ENCODE data around the gene ALG13.
"Not testable (repeated sequence)": the region's sequence is repeated elsewhere in the genome, so short reads cannot be mapped to it uniquely, and the experiment has no call there.

The ALG13 gene

DNA sequence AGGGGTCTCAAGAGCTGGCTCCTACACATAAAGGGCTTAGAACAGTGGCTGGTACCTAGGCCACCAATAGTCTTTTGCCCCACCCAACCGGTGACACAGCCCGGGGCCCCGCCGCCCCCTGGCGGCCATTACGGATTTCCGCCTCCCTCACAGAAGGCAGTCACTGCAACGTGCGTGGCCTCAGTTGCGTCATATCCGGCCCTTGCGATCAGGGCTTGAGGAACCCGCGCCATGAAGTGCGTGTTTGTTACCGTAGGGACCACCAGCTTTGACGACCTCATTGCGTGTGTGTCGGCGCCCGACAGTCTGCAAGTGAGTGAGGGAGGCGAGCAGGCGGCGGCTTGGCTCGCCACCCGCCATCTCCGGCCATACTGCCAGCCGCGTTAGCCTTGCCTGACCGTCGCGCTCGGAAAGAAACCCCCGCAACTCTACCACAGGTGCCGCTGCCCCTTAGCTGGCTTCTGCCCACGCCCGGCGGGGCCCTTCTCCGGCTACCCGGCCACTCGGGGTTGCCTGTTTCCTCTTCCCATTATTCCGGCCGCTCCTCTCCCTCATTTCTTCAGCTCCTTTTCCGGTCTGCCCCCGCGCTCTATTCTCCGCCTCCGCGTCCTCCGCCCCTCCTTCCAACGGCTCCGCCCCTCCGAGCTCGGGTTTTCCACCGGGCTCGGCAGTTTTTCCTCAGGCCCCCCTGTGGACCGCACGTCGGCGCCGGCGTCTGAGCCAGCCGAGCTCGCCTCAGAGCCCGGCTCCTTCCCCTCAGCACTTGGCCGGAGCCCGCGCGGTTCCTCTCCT, at the start of gene ALG13:
Gene ALG13, plus strand, starts transcription at position 183 of the 792 bp plus-strand sequence. Its CDS starts 49 bp downstream, at position 232.
- Histone ChIP-seq H3K36me3 (ENCODE audit: control insufficient read depth, insufficient read depth, low read length) (no peaks in the 10 kb centered on the region), H3K4me3 (ENCODE audit: low read length) (peak within 1 kb of the TSS; percentile 32), H3K9ac (ENCODE audit: low read length) (peak within 1 kb of the TSS; percentile 96), H3K9me3 (ENCODE audit: control insufficient read depth, low read length) (no peaks in the 10 kb centered on the region), H3K27me3 (ENCODE audit: control insufficient read depth, insufficient read depth, low read length) (no peaks in the 10 kb centered on the region), H3K4me1 (ENCODE audit: control insufficient read depth, insufficient read depth, low read length) (peaks cover 5% of the 10 kb centered on the region)

- Histone ChIP-seq H3K9me3 (ENCODE audit: control insufficient read depth, low read length) (no peaks in the 10 kb centered on the region), H3K4me1 (ENCODE audit: control insufficient read depth, insufficient read depth, low read length) (no peaks in the 10 kb centered on the region), H3K9ac (ENCODE audit: low read length) (no peak overlapping the region), H3K36me3 (ENCODE audit: control insufficient read depth, insufficient read depth, low read length) (no peaks in the 10 kb centered on the region), H3K4me3 (ENCODE audit: low read length) (no peak overlapping the region), H3K27me3 (ENCODE audit: control insufficient read depth, insufficient read depth, low read length) (no peaks in the 10 kb centered on the region)
Observed at GRCh38 chrX:111634823-111635729, 45.9 kb upstream of the ALG13 start.

DNA sequence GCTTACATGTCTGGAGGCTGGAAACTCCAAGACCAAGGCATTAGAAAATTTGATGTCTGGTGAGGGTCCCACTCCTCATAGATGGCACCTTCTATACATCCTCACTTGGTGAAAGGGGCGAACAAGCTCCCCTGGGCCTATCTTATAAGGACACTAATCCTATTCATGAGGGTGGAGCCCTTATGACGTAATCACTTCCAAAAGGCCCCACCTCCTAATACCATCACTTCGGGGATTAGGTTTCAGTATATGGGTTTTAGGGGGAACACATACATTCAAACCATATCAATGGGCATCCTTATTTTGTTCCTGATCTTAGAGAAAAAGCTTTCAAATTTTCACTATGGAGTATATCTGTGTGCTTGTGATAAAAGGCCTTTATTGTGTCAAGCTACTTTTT, 39.0 kb upstream of the ALG13 start:
- Histone ChIP-seq H3K9ac (ENCODE audit: low read length) (no peak overlapping the region), H3K4me3 (ENCODE audit: low read length) (no peak overlapping the region), H3K27me3 (ENCODE audit: control insufficient read depth, insufficient read depth, low read length) (no peaks in the 10 kb centered on the region), H3K36me3 (ENCODE audit: control insufficient read depth, insufficient read depth, low read length) (no peaks in the 10 kb centered on the region), H3K4me1 (ENCODE audit: control insufficient read depth, insufficient read depth, low read length) (no peaks in the 10 kb centered on the region), H3K9me3 (ENCODE audit: control insufficient read depth, low read length) (no peaks in the 10 kb centered on the region)

DNA sequence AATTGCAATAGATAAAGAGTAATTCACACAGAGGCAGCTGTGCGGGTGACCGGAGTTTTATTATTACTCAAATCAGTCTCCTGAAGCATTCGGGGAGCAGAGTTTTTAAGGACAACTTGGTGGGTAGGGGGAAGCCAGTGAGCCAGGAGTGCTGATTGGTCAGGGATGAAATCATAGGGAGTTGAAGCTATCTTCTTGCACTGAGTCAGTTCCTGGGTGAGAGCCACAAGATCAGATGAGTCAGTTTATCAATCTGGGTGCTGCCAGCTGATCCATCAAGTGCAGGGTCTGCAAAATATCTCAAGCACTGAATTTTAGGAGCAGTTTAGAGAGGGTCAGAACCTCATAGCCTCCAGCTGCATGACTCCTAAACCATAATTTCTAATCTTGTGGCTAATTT, 35.8 kb upstream of the ALG13 start:
- H3K9ac ChIP-seq (ENCODE audit: low read length); H3K9me3 ChIP-seq (ENCODE audit: control insufficient read depth, low read length); H3K27me3 ChIP-seq (ENCODE audit: control insufficient read depth, insufficient read depth, low read length); H3K36me3 ChIP-seq (ENCODE audit: control insufficient read depth, insufficient read depth, low read length); H3K4me3 ChIP-seq (ENCODE audit: low read length); H3K4me1 ChIP-seq (ENCODE audit: control insufficient read depth, insufficient read depth, low read length): not testable (repeated sequence)

DNA sequence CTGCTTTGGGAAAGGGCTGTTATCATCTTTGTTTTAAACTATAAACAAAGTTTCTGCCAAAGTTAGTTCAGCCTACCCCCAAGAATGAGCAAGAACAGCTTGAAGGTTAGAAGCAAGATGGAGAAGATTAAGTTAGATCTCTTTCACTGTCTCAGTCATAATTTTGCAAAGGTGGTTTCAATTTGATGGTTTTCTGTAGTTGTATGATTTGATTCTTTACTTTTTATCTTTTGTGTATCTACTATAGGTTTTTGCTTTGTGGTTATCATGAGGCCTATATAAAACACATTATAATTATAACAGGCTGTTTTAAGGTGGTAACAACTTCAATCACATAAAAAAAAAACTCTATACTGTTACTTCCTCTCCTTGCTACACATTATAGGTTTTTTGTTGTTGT, 35.4 kb upstream of the ALG13 start:
- H3K9ac ChIP-seq (ENCODE audit: low read length): no peak overlapping the region
- H3K9me3 ChIP-seq (ENCODE audit: control insufficient read depth, low read length): no peaks in the 10 kb centered on the region
- no peak overlapping the region for H3K4me3 ChIP-seq (ENCODE audit: low read length)
- no peaks in the 10 kb centered on the region for H3K36me3 ChIP-seq (ENCODE audit: control insufficient read depth, insufficient read depth, low read length)
- H3K27me3 ChIP-seq (ENCODE audit: control insufficient read depth, insufficient read depth, low read length): no peaks in the 10 kb centered on the region
- no peaks in the 10 kb centered on the region for H3K4me1 ChIP-seq (ENCODE audit: control insufficient read depth, insufficient read depth, low read length)

DNA sequence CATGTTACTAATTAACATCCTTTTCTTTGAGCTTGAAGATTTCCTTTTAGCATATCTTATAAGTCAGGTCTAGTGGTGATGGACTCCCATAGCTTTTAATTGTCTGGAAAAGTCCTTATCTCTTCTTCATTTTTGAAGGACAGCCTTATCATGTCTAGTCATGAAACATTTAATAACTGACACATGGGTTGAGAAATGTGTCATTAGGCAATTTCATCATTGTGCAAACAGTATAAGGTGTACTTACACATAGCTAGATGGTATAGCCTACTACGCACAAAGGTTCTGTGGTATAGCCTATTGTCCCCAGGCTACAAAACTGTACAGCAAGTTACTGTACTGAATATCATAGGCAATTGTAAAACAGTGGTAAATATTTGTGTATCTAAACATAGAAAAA, 34.5 kb upstream of the ALG13 start:
- Histone ChIP-seq H3K4me1 (ENCODE audit: control insufficient read depth, insufficient read depth, low read length) (no peaks in the 10 kb centered on the region), H3K36me3 (ENCODE audit: control insufficient read depth, insufficient read depth, low read length) (no peaks in the 10 kb centered on the region), H3K4me3 (ENCODE audit: low read length) (no peak overlapping the region), H3K9ac (ENCODE audit: low read length) (no peak overlapping the region), H3K9me3 (ENCODE audit: control insufficient read depth, low read length) (no peaks in the 10 kb centered on the region), H3K27me3 (ENCODE audit: control insufficient read depth, insufficient read depth, low read length) (no peaks in the 10 kb centered on the region)

GRCh38 chrX:111648802-111649201, 32.2 kb upstream of the ALG13 start:
- H3K9ac ChIP-seq (ENCODE audit: low read length): no peak overlapping the region
- H3K4me1 ChIP-seq (ENCODE audit: control insufficient read depth, insufficient read depth, low read length): no peaks in the 10 kb centered on the region
- no peak overlapping the region for H3K4me3 ChIP-seq (ENCODE audit: low read length)
- no peaks in the 10 kb centered on the region for H3K9me3 ChIP-seq (ENCODE audit: control insufficient read depth, low read length)
- H3K27me3 ChIP-seq (ENCODE audit: control insufficient read depth, insufficient read depth, low read length): no peaks in the 10 kb centered on the region
- H3K36me3 ChIP-seq (ENCODE audit: control insufficient read depth, insufficient read depth, low read length): no peaks in the 10 kb centered on the region

DNA sequence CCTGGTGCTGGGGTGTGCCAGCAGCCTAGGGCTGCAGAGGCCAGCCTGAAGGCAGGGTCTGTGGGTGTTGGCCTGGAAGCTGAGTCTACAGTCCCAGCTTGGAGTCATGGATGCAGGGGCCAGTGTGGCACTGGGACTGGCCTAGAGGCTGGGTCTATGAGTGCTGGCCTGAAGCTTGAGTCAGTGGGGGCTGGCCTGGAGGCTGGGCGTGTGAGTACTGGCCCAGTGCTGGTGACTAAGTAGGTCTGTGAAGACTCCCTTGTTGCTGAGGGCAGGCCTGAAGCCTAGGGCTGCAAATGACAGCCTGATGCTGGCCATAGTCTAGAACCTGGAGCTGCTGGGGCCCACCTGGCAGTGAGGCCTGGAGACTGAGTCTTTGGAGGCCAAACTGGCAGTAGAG, 31.3 kb upstream of the ALG13 start:
- Histone ChIP-seq H3K9me3 (ENCODE audit: control insufficient read depth, low read length) (no peaks in the 10 kb centered on the region), H3K9ac (ENCODE audit: low read length) (no peak overlapping the region), H3K27me3 (ENCODE audit: control insufficient read depth, insufficient read depth, low read length) (no peaks in the 10 kb centered on the region), H3K4me1 (ENCODE audit: control insufficient read depth, insufficient read depth, low read length) (no peaks in the 10 kb centered on the region), H3K36me3 (ENCODE audit: control insufficient read depth, insufficient read depth, low read length) (no peaks in the 10 kb centered on the region), H3K4me3 (ENCODE audit: low read length) (no peak overlapping the region)

- Histone ChIP-seq H3K9me3 (ENCODE audit: control insufficient read depth, low read length) (no peaks in the 10 kb centered on the region), H3K36me3 (ENCODE audit: control insufficient read depth, insufficient read depth, low read length) (no peaks in the 10 kb centered on the region), H3K4me3 (ENCODE audit: low read length) (no peak overlapping the region), H3K27me3 (ENCODE audit: control insufficient read depth, insufficient read depth, low read length) (no peaks in the 10 kb centered on the region), H3K4me1 (ENCODE audit: control insufficient read depth, insufficient read depth, low read length) (no peaks in the 10 kb centered on the region), H3K9ac (ENCODE audit: low read length) (no peak overlapping the region)
Observed at GRCh38 chrX:111650845-111651244, 30.1 kb upstream of the ALG13 start.

DNA sequence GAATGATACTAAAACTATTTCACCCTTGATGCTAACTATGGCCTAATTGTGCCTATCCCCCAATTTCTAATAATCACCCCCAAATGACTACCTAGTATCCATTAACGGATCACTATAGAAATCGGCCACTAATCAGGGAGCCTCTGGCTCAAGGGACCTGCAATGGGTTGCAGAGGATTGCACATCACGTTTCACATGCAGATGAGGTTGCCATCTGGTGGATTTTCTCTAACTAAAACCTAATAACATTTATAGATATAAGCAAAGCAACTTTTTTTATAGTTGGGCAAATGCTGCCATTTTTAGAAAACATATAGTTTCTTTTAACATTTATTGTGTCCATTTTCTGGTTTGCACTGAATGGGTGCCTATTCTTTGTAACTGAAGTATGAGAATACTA, 28.3 kb upstream of the ALG13 start:
- H3K9ac ChIP-seq (ENCODE audit: low read length): no peak overlapping the region
- no peaks in the 10 kb centered on the region for H3K36me3 ChIP-seq (ENCODE audit: control insufficient read depth, insufficient read depth, low read length)
- no peaks in the 10 kb centered on the region for H3K27me3 ChIP-seq (ENCODE audit: control insufficient read depth, insufficient read depth, low read length)
- no peak overlapping the region for H3K4me3 ChIP-seq (ENCODE audit: low read length)
- no peaks in the 10 kb centered on the region for H3K9me3 ChIP-seq (ENCODE audit: control insufficient read depth, low read length)
- H3K4me1 ChIP-seq (ENCODE audit: control insufficient read depth, insufficient read depth, low read length): no peaks in the 10 kb centered on the region

GRCh38 chrX:111661241-111661640, 19.7 kb upstream of the ALG13 start:
- no peaks in the 10 kb centered on the region for H3K9me3 ChIP-seq (ENCODE audit: control insufficient read depth, low read length)
- no peaks in the 10 kb centered on the region for H3K27me3 ChIP-seq (ENCODE audit: control insufficient read depth, insufficient read depth, low read length)
- no peak overlapping the region for H3K4me3 ChIP-seq (ENCODE audit: low read length)
- H3K9ac ChIP-seq (ENCODE audit: low read length): no peak overlapping the region
- no peaks in the 10 kb centered on the region for H3K36me3 ChIP-seq (ENCODE audit: control insufficient read depth, insufficient read depth, low read length)
- H3K4me1 ChIP-seq (ENCODE audit: control insufficient read depth, insufficient read depth, low read length): no peaks in the 10 kb centered on the region

DNA sequence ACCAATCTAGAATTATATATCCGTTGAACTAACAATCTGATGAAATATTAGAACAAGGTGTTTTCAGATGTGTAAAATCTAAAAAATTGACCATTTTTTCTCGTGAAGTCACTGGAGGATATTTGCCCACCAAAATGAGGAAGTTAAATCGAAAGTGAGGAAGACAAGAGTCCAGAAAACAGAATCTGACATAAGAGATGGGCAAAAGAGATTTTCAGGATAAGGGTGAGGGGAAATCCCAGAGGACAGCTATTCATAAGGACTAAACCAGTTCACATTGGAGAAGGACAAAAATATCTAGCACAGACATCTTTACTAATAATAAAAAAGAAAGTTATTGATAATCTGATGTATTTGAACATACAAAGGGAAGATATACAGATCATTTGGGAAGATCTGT, 18.7 kb upstream of the ALG13 start:
- Histone ChIP-seq H3K36me3 (ENCODE audit: control insufficient read depth, insufficient read depth, low read length) (no peaks in the 10 kb centered on the region), H3K9ac (ENCODE audit: low read length) (no peak overlapping the region), H3K27me3 (ENCODE audit: control insufficient read depth, insufficient read depth, low read length) (no peaks in the 10 kb centered on the region), H3K9me3 (ENCODE audit: control insufficient read depth, low read length) (no peaks in the 10 kb centered on the region), H3K4me3 (ENCODE audit: low read length) (no peak overlapping the region), H3K4me1 (ENCODE audit: control insufficient read depth, insufficient read depth, low read length) (no peaks in the 10 kb centered on the region)

Measured in mucosa of stomach (tissue), 1 donor.